Superior temporal gyrus (tissue), 1 donor: Measurements from ENCODE around the gene BCL2L12.

Experiments
- DNase-seq: peaks from one replicate; pipeline ENCODE4 v3.0.0-alpha.2; 2016; ENCODE audit errors: extremely low spot score

Gene BCL2L12

GRCh38 chr19:49684983-49685553, 19.3 kb downstream of the BCL2L12 start:
- DNase-seq = no peak

- DNase-seq = no peak
Measured at GRCh38 chr19:49685845-49686332, 20.2 kb downstream of the BCL2L12 start.

GRCh38 chr19:49686503-49687088, 20.9 kb downstream of the BCL2L12 start:
- no peak for DNase-seq

- no peak for DNase-seq
Measured at GRCh38 chr19:49687150-49687549, 21.4 kb downstream of the BCL2L12 start.

GRCh38 chr19:49687566-49688316, 22.0 kb downstream of the BCL2L12 start:
- no peak for DNase-seq

- DNase-seq = no peak
Measured at GRCh38 chr19:49688531-49689132, 22.9 kb downstream of the BCL2L12 start.

GRCh38 chr19:49689133-49690078, 23.7 kb downstream of the BCL2L12 start, which contains the start of gene ADM5:
ADM5 (plus strand) TSS chr19:49689594; CDS start chr19:49689838, 244 bp downstream.
- DNase-seq = peak; percentile 42

- DNase-seq = no peak
Measured at GRCh38 chr19:49690079-49690655, 24.4 kb downstream of the BCL2L12 start.

- DNase-seq = peak; percentile 90
Measured at GRCh38 chr19:49690656-49691242, 25.0 kb downstream of the BCL2L12 start, which contains the start of gene CPT1C. CPT1C (plus strand) TSS chr19:49691116; CDS start chr19:49692253, 1,137 bp downstream.

GRCh38 chr19:49691243-49692146, 25.8 kb downstream of the BCL2L12 start:
- DNase-seq = peak; percentile 85

GRCh38 chr19:49692147-49692506, 26.4 kb downstream of the BCL2L12 start:
- peak; percentile 56 for DNase-seq

GRCh38 chr19:49696115-49696514, 30.4 kb downstream of the BCL2L12 start:
- DNase-seq = no peak

- DNase-seq = no peak
Measured at GRCh38 chr19:49696865-49697264, 31.1 kb downstream of the BCL2L12 start.

- DNase-seq = no peak
Measured at GRCh38 chr19:49699364-49699763, 33.6 kb downstream of the BCL2L12 start.

GRCh38 chr19:49700563-49700962, 34.8 kb downstream of the BCL2L12 start:
- DNase-seq = no peak

GRCh38 chr19:49701271-49701786, 35.6 kb downstream of the BCL2L12 start:
- no peak for DNase-seq

- DNase-seq = no peak
Measured at GRCh38 chr19:49704888-49705642, 39.3 kb downstream of the BCL2L12 start.

GRCh38 chr19:49705919-49706318, 40.2 kb downstream of the BCL2L12 start:
- no peak for DNase-seq
